HepG2 (cell line): ENCODE measurements around the gene NFATC4. TPM values are rescaled to one million over a fixed set of nuclear protein-coding genes. Genes with fewer than 3 reads are reported as not detected.

Experiments
- AGO2 ChIP-seq: fragments of 200-400 bp; formaldehyde crosslinking; optimal IDR thresholded peaks from 2 replicates; pipeline ENCODE3; 2017; ENCODE audit warnings: mild to moderate bottlenecking, low read depth, low read length, moderate library complexity
- AKAP8 ChIP-seq: sonication (generic); formaldehyde crosslinking; IDR thresholded peaks from 2 replicates; pipeline ENCODE4 v1.5.1; 2020; ENCODE audit warnings: mild to moderate bottlenecking, missing genetic modification reagents
- ARHGAP35 ChIP-seq: sonication (generic); formaldehyde crosslinking; IDR thresholded peaks from 2 replicates; pipeline ENCODE4 v1.9.0; 2022; ENCODE audit warnings: mild to moderate bottlenecking, inconsistent platforms, moderate library complexity, missing genetic modification reagents, borderline replicate concordance
- CREBL2 ChIP-seq: sonication (generic); formaldehyde crosslinking; IDR thresholded peaks from 2 replicates; pipeline ENCODE4 v1.8.1; 2023; ENCODE audit warnings: missing genetic modification reagents, mild to moderate bottlenecking, borderline replicate concordance
- EHMT2 ChIP-seq: fragments of 200-600 bp; sonication (generic); IDR thresholded peaks from 2 replicates; pipeline ENCODE4 v1.7.0; 2017; ENCODE audit warnings: antibody characterized with exemption, low read depth, low read length, borderline replicate concordance
- GABPB1 ChIP-seq: IDR thresholded peaks from 2 replicates; pipeline ENCODE4 v1.6.1; 2016; ENCODE audit warnings: mild to moderate bottlenecking, missing genetic modification reagents, moderate library complexity, missing compliant biosample characterization
- HNRNPK ChIP-seq: fragments of 200-400 bp; formaldehyde crosslinking; IDR thresholded peaks from 2 replicates; pipeline ENCODE4 v1.6.1; 2018; ENCODE audit warnings: low read length, low read depth, moderate library complexity, mild to moderate bottlenecking; ENCODE audit not compliant: poor library complexity, severe bottlenecking
- JUN ChIP-seq: sonication (generic); formaldehyde crosslinking; IDR thresholded peaks from 2 replicates; pipeline ENCODE4 v1.4.0; 2020; ENCODE audit warnings: mild to moderate bottlenecking, missing genetic modification reagents
- SRSF1 ChIP-seq: fragments of 200-400 bp; formaldehyde crosslinking; optimal IDR thresholded peaks from 2 replicates; pipeline ENCODE3; 2017; ENCODE audit warnings: mild to moderate bottlenecking, low read depth, low read length, moderate library complexity
- STAT5B ChIP-seq: sonication (generic); formaldehyde crosslinking; IDR thresholded peaks from 2 replicates; pipeline ENCODE4 v1.4.0; 2020; ENCODE audit warnings: missing genetic modification reagents
- TAF15 ChIP-seq: fragments of 200-400 bp; formaldehyde crosslinking; IDR thresholded peaks from one replicate; pipeline ENCODE4 v1.6.1; 2018; ENCODE audit warnings: mild to moderate bottlenecking, low read depth, low read length; ENCODE audit not compliant: poor library complexity, severe bottlenecking
- U2AF1 ChIP-seq: fragments of 200-400 bp; formaldehyde crosslinking; optimal IDR thresholded peaks from 2 replicates; pipeline ENCODE3; 2017; ENCODE audit warnings: mild to moderate bottlenecking, low read depth, low read length
- USF2 ChIP-seq, 2 experiments: sonication (generic) in 1 of 2; formaldehyde crosslinking in 1 of 2; IDR thresholded peaks; 2 replicates each; pipeline versions ENCODE4 v1.5.1 to v1.6.1; 2011 to 2020; ENCODE audit warnings: borderline replicate concordance in 1 of 2, low read depth in 1 of 2, low read length in 1 of 2, mild to moderate bottlenecking in 1 of 2, missing genetic modification reagents in 1 of 2, moderate library complexity in 1 of 2
- ZBTB39 ChIP-seq: sonication (generic); formaldehyde crosslinking; IDR thresholded peaks from 2 replicates; pipeline ENCODE4 v1.5.0; 2020; ENCODE audit warnings: missing genetic modification reagents
- ZBTB44 ChIP-seq: sonication (generic); formaldehyde crosslinking; IDR thresholded peaks from 2 replicates; pipeline ENCODE4 v1.4.0; 2020; ENCODE audit warnings: missing genetic modification reagents
- ZNF17 ChIP-seq: sonication (generic); formaldehyde crosslinking; IDR thresholded peaks from 2 replicates; pipeline ENCODE4 v1.5.0; 2020; ENCODE audit warnings: mild to moderate bottlenecking, missing genetic modification reagents
- ZNF256 ChIP-seq: sonication (generic); formaldehyde crosslinking; conservative IDR thresholded peaks from 2 replicates; pipeline ENCODE4 v1.4.0; 2020; ENCODE audit warnings: missing genetic modification reagents
- ZNF263 ChIP-seq: sonication (generic); formaldehyde crosslinking; IDR thresholded peaks from 2 replicates; pipeline ENCODE4 v1.4.0; 2020; ENCODE audit warnings: missing genetic modification reagents
- ZNF501 ChIP-seq: sonication (generic); formaldehyde crosslinking; IDR thresholded peaks from 2 replicates; pipeline ENCODE4 v1.5.1; 2020; ENCODE audit warnings: mild to moderate bottlenecking, moderate library complexity, missing genetic modification reagents
- ZNF660 ChIP-seq: sonication (generic); formaldehyde crosslinking; IDR thresholded peaks from 2 replicates; pipeline ENCODE4 v1.5.1; 2020; ENCODE audit warnings: mild to moderate bottlenecking, low read depth, missing genetic modification reagents, borderline replicate concordance
- ZNF768 ChIP-seq: sonication (generic); formaldehyde crosslinking; IDR thresholded peaks from 2 replicates; pipeline ENCODE4 v1.4.0; 2020; ENCODE audit warnings: missing genetic modification reagents
- ZNF776 ChIP-seq: sonication (generic); formaldehyde crosslinking; IDR thresholded peaks from 2 replicates; pipeline ENCODE4 v1.4.0; 2020; ENCODE audit warnings: mild to moderate bottlenecking, missing genetic modification reagents
- ZNF83 ChIP-seq: sonication (generic); formaldehyde crosslinking; IDR thresholded peaks from 2 replicates; pipeline ENCODE4 v1.4.0; 2020; ENCODE audit warnings: missing genetic modification reagents, mild to moderate bottlenecking, borderline replicate concordance
- polyA plus RNA-seq, 8 experiments: library from polyadenylated mRNA; depleted of rRNA in 3 of 8; stranded (reverse) in 7 of 8; unstranded in 1 of 8; fragments of >200 nt; fragmentation: Illumina TruSeq in 4 of 8; extraction: Trizol in 4 of 8; gene quantifications; 2 replicates each; pipeline versions ENCODE4 v1.2.1 to v1.2.3, GENCODE V29; 2011 to 2016; ENCODE audit warnings: low read depth in 4 of 8, missing spikeins in 1 of 8, mixed read lengths in 1 of 8; ENCODE audit not compliant: insufficient read depth in 1 of 8
- total RNA-seq, 5 experiments: library from RNA; depleted of rRNA; stranded (reverse); fragments of >200 nt; fragmentation: Illumina TruSeq; extraction: Trizol; gene quantifications; 2 replicates each; pipeline ENCODE4 v1.2.3, GENCODE V29; 2016; ENCODE audit warnings: low read depth in 1 of 5

Gene NFATC4
- total and polyA plus RNA-seq, 2 of the 13 experiments (the other 11 are each of a cell fraction or from before 2014, with no cell fraction given): 0.04 to 0.15 TPM

GRCh38 chr14:24334431-24335291 lies 33.3 kb upstream of the NFATC4 start, which contains the start of gene ADCY4 (continued):
- TF ChIP-seq ARHGAP35 (CRISPR knock-in tag): no peak
- no peak for TF ChIP-seq JUN (CRISPR knock-in tag)
- TF ChIP-seq ZNF83 (CRISPR knock-in tag): no peak
- no peak; the same call in 1 of the 2 replicates for TF ChIP-seq ZBTB39 (CRISPR knock-in tag)
- TF ChIP-seq ZNF660 (CRISPR knock-in tag): no peak
- no peak for TF ChIP-seq ZNF256
- no peak for TF ChIP-seq GABPB1
- no peak for TF ChIP-seq ZNF17 (CRISPR knock-in tag)
- no peak for TF ChIP-seq ZBTB44 (CRISPR knock-in tag)
- TF ChIP-seq HNRNPK: peak; percentile 35
- peak; percentile 49 for TF ChIP-seq SRSF1
- TF ChIP-seq AKAP8: no peak
- TF ChIP-seq STAT5B (CRISPR knock-in tag): no peak
- TF ChIP-seq ZNF776 (CRISPR knock-in tag): no peak
- no peak for TF ChIP-seq ZNF501 (CRISPR knock-in tag)
- TF ChIP-seq EHMT2: no peak
- peak; percentile 16; the same call in 1 of the 2 replicates for TF ChIP-seq ZNF768 (CRISPR knock-in tag)
- TF ChIP-seq AGO2: no peak
- TF ChIP-seq TAF15: no peak
- TF ChIP-seq ZNF263 (CRISPR knock-in tag): peak; percentile 31; the same call in 1 of the 2 replicates
- no peak for TF ChIP-seq CREBL2 (CRISPR knock-in tag)
- TF ChIP-seq USF2 (IDR thresholded peaks at IDR 0.05; ENCODE audit: low read depth, low read length): no peak
- no peak for TF ChIP-seq USF2 (CRISPR knock-in tag; IDR thresholded peaks at IDR 0.05; ENCODE audit: borderline replicate concordance)
- no peak for TF ChIP-seq U2AF1
